IMR-90 (cell line): Measurements from ENCODE around the gene C10orf90. TPM values are rescaled to one million over a fixed set of nuclear protein-coding genes. Genes with fewer than 3 reads are reported as not detected.

Experiments
- ATAC-seq: fragments of 200-7000 bp; cut with Tn5 transposase; 2 replicates; pipeline ENCODE4 v1.9.1; 2020; ENCODE audit warnings: low read depth, mild to moderate bottlenecking, moderate library complexity
- BruUV-seq: library from RNA; stranded (reverse); fragments of 400-500 nt; replicated peaks from 2 replicates; lab custom pipeline; 2021; lab: Mats Ljungman, UMichigan
- CTCF ChIA-PET: fragments of 300-600 bp; formaldehyde crosslinking; extraction: SDS; loops from one replicate; lab custom pipeline; 2021; ENCODE audit warnings: antibody characterized with exemption; lab: Yijun Ruan, JAX
- POLR2A ChIA-PET: fragments of 300-600 bp; sonication (Branson Sonifier 250); formaldehyde crosslinking; loops from one replicate; lab custom pipeline; 2022; ENCODE audit warnings: antibody characterized with exemption; ENCODE audit not compliant: unreplicated experiment; lab: Charles Lee
- DNase-seq: peaks from one replicate; pipeline ENCODE4 v3.0.0; 2013
- H2AFZ ChIP-seq: replicated peaks from 2 replicates; pipeline ENCODE3; 2013; ENCODE audit warnings: low read length, mild to moderate bottlenecking; ENCODE audit not compliant: poor library complexity
- H2AK5ac ChIP-seq: 2 replicates; pipeline ENCODE4 v1.6.1; 2013; ENCODE audit warnings: low read depth, low read length, inconsistent platforms
- H2AK9ac ChIP-seq: replicated peaks from 2 replicates; pipeline ENCODE3; 2013; ENCODE audit warnings: mild to moderate bottlenecking, low read depth, low read length, moderate library complexity; ENCODE audit not compliant: poor library complexity
- H2BK120ac ChIP-seq: 2 replicates; pipeline ENCODE4 v1.6.1; 2013; ENCODE audit warnings: low read depth, low read length, inconsistent platforms
- H2BK15ac ChIP-seq: 3 replicates; pipeline ENCODE4 v1.6.1; 2013; ENCODE audit warnings: low read depth, low read length, inconsistent platforms
- H2BK20ac ChIP-seq: 2 replicates; pipeline ENCODE4 v1.6.1; 2013; ENCODE audit warnings: low read depth, mild to moderate bottlenecking, inconsistent platforms, low read length, moderate library complexity
- H2BK5ac ChIP-seq: 2 replicates; pipeline ENCODE4 v1.6.1; 2013; ENCODE audit warnings: mild to moderate bottlenecking, low read depth, low read length, inconsistent platforms; ENCODE audit not compliant: poor library complexity, severe bottlenecking
- H3K14ac ChIP-seq: replicated peaks from 2 replicates; pipeline ENCODE4 v1.6.1; 2013; ENCODE audit warnings: low read depth, low read length, inconsistent platforms
- H3K18ac ChIP-seq: 2 replicates; pipeline ENCODE4 v1.6.1; 2013; ENCODE audit warnings: low read depth, low read length, control low read depth
- H3K23ac ChIP-seq: 2 replicates; pipeline ENCODE4 v1.6.1; 2013; ENCODE audit warnings: low read depth, low read length, inconsistent platforms
- H3K27ac ChIP-seq: 2 replicates; pipeline ENCODE4 v1.5.1; 2013; ENCODE audit warnings: mild to moderate bottlenecking, control low read depth, low read length; ENCODE audit not compliant: insufficient read depth
- H3K27me3 ChIP-seq: 2 replicates; pipeline ENCODE4 v1.6.1; 2013; ENCODE audit warnings: low read length; ENCODE audit not compliant: control insufficient read depth, insufficient read depth
- H3K36me3 ChIP-seq: 2 replicates; pipeline ENCODE4 v1.6.1; 2013; ENCODE audit warnings: low read length, mixed read lengths; ENCODE audit not compliant: control insufficient read depth, insufficient read depth
- H3K4ac ChIP-seq: 2 replicates; pipeline ENCODE4 v1.6.1; 2013; ENCODE audit warnings: low read depth, low read length, inconsistent platforms
- H3K4me1 ChIP-seq: 2 replicates; pipeline ENCODE4 v1.6.1; 2013; ENCODE audit warnings: low read length, mixed read lengths; ENCODE audit not compliant: control insufficient read depth, insufficient read depth
- H3K4me2 ChIP-seq: 2 replicates; pipeline ENCODE4 v1.6.1; 2013; ENCODE audit warnings: low read depth, mild to moderate bottlenecking, control low read depth, low read length, moderate library complexity
- H3K4me3 ChIP-seq: 2 replicates; pipeline ENCODE4 v1.5.1; 2013; ENCODE audit warnings: low read depth, mild to moderate bottlenecking, control low read depth, low read length, moderate library complexity; ENCODE audit not compliant: insufficient read depth
- H3K56ac ChIP-seq: 2 replicates; pipeline ENCODE4 v1.6.1; 2013; ENCODE audit warnings: low read length, inconsistent platforms; ENCODE audit not compliant: insufficient read depth; ENCODE audit errors: extremely low read depth
- H3K79me1 ChIP-seq, 2 experiments: 2 replicates each; pipeline ENCODE4 v1.6.1; 2013; ENCODE audit warnings: low read length in 2 of 2, inconsistent platforms in 1 of 2, low read depth in 1 of 2
- H3K9ac ChIP-seq: 2 replicates; pipeline ENCODE4 v1.6.1; 2013; ENCODE audit warnings: low read depth, low read length, control low read depth
- H3K9me1 ChIP-seq: 2 replicates; pipeline ENCODE4 v1.6.1; 2013; ENCODE audit warnings: low read length, inconsistent platforms; ENCODE audit not compliant: insufficient read depth
- H3K9me3 ChIP-seq: 2 replicates; pipeline ENCODE4 v1.6.1; 2013; ENCODE audit warnings: low read length; ENCODE audit not compliant: control insufficient read depth, insufficient read depth
- H4K20me1 ChIP-seq: 2 replicates; pipeline ENCODE4 v1.6.1; 2013; ENCODE audit warnings: low read length, inconsistent platforms; ENCODE audit not compliant: insufficient read depth
- H4K5ac ChIP-seq: 2 replicates; pipeline ENCODE4 v1.6.1; 2013; ENCODE audit warnings: mild to moderate bottlenecking, low read depth, low read length, control low read depth
- H4K8ac ChIP-seq, 2 experiments: 2 replicates each; pipeline ENCODE4 v1.6.1; 2013; ENCODE audit warnings: low read depth in 2 of 2, low read length in 2 of 2, control low read depth in 1 of 2, inconsistent platforms in 1 of 2
- H4K91ac ChIP-seq: 2 replicates; pipeline ENCODE4 v1.6.1; 2013; ENCODE audit warnings: low read depth, low read length, inconsistent platforms; ENCODE audit not compliant: insufficient read depth
- BHLHE40 ChIP-seq: fragments of 150-350 bp; IDR thresholded peaks from 2 replicates; pipeline ENCODE4 v1.6.1; 2016; ENCODE audit warnings: mild to moderate bottlenecking, low read depth, low read length
- CHD1 ChIP-seq: IDR thresholded peaks from 2 replicates; pipeline ENCODE4 v1.6.1; 2012; ENCODE audit warnings: low read depth, low read length, improper control_type of control experiment
- CTCF ChIP-seq: conservative IDR thresholded peaks from 2 replicates; pipeline ENCODE4 v1.5.1; 2012; ENCODE audit warnings: mild to moderate bottlenecking, low read depth, low read length, improper control_type of control experiment
- MAFK ChIP-seq: IDR thresholded peaks from 2 replicates; pipeline ENCODE4 v1.6.1; 2012; ENCODE audit warnings: low read depth, low read length, improper control_type of control experiment
- MAZ ChIP-seq: IDR thresholded peaks from 2 replicates; pipeline ENCODE4 v1.6.1; 2012; ENCODE audit warnings: low read depth, mild to moderate bottlenecking, low read length, improper control_type of control experiment, moderate library complexity, borderline replicate concordance
- MXI1 ChIP-seq: IDR thresholded peaks from 2 replicates; pipeline ENCODE4 v1.6.1; 2012; ENCODE audit warnings: low read depth, mild to moderate bottlenecking, low read length, moderate library complexity, borderline replicate concordance
- NFE2L2 ChIP-seq: fragments of 150-350 bp; IDR thresholded peaks from 2 replicates; pipeline ENCODE4 v1.6.1; 2016; ENCODE audit warnings: low read depth, mild to moderate bottlenecking, low read length
- POLR2A ChIP-seq: IDR thresholded peaks from 2 replicates; pipeline ENCODE4 v1.6.1; 2012; ENCODE audit warnings: mild to moderate bottlenecking, low read depth, low read length
- RCOR1 ChIP-seq: IDR thresholded peaks from 2 replicates; pipeline ENCODE4 v1.6.1; 2012; ENCODE audit warnings: mild to moderate bottlenecking, low read length, improper control_type of control experiment; ENCODE audit not compliant: insufficient replicate concordance
- WGBS, 2 experiments: methylation state at CpG; one replicate each; pipeline versions ENCODE4 v1.1.5 to v1.1.7; 2013; ENCODE audit warnings: missing lambda C conversion rate in 2 of 2; ENCODE audit not compliant: insufficient read length in 1 of 2; ENCODE audit errors: extremely low coverage in 2 of 2; 5-methylcytosine and 5-hydroxymethylcytosine counted together
- dilution Hi-C: fragments of 300-500 bp; cut with HindIII; formaldehyde crosslinking; loops from one replicate; pipeline ENCODE4 v1.14.3; 2018; ENCODE audit warnings: low sequenced_read_pairs; ENCODE audit not compliant: unreplicated experiment
- in situ Hi-C: fragments of 300-500 bp; cut with MboI; formaldehyde crosslinking; loops from 3 replicates; pipeline ENCODE4 v1.14.3; 2019; ENCODE audit warnings: low sequenced_read_pairs, inconsistent platforms, mixed read lengths
- intact Hi-C: fragments of 100-400 bp; cut with micrococcal nuclease; formaldehyde crosslinking; loops from 2 replicates; pipeline ENCODE4 v1.10.0; 2022
- polyA plus RNA-seq, 3 experiments: library from polyadenylated mRNA; depleted of rRNA; stranded (reverse); fragments of >200 nt; gene quantifications; 2 replicates each; pipeline ENCODE4 v1.2.3, GENCODE V29; 2012; ENCODE audit warnings: low replicate concordance in 1 of 3
- total RNA-seq: library from RNA; depleted of rRNA; stranded (reverse); fragments of >200 nt; gene quantifications from 2 replicates; pipeline ENCODE4 v1.2.3, GENCODE V29; 2012

C10orf90 gene
- total and polyA plus RNA-seq, 2 of the 4 experiments (the other 2 are of a cell fraction): 0.05 to 0.18 TPM

GRCh38 chr10:126584836-126585235, 85.7 kb downstream of the C10orf90 start:
- Histone ChIP-seq H3K56ac (no peak overlapping the region), H3K9me3 (no peaks in the 10 kb centered on the region), H3K4ac (no peak overlapping the region), H3K18ac (no peak overlapping the region), H2BK15ac (no peak overlapping the region), H3K23ac (no peak overlapping the region), H2AK5ac (no peak overlapping the region), H2BK120ac (no peak overlapping the region), H2BK20ac (no peak overlapping the region), H2BK5ac (no peak overlapping the region), H3K4me3 (no peak overlapping the region), H3K14ac (no peak overlapping the region), H3K9ac (no peak overlapping the region), H3K9me1 (no peaks in the 10 kb centered on the region), H3K27me3 (peaks cover 1% of the 10 kb centered on the region), H4K8ac (no peak overlapping the region), H4K20me1 (no peaks in the 10 kb centered on the region), H4K91ac (no peak overlapping the region), H2AK9ac (no peak overlapping the region), H2AFZ (no peak overlapping the region), H3K79me1 (no peaks in the 10 kb centered on the region), H3K27ac (no peak overlapping the region), H3K4me2 (no peak overlapping the region), H3K4me1 (no peaks in the 10 kb centered on the region), H3K36me3 (no peaks in the 10 kb centered on the region), H4K5ac (no peak overlapping the region)
- TF ChIP-seq BHLHE40 (no peak), MXI1 (no peak), NFE2L2 (no peak), CHD1 (no peak), RCOR1 (no peak), MAZ (no peak), POLR2A (no peak), CTCF (no peak), MAFK (no peak)
- in situ Hi-C loops (no loop called here), intact Hi-C loops (no loop called here), dilution Hi-C loops (no loop called here)
- ATAC-seq: no peak
- ChIA-PET CTCF (no interaction called here), POLR2A (no interaction called here)
- no TSS peak for BruUV-seq
- 40% methylated on average over 2 of the region's 3 CpGs; no CpG with 5 or more reads in 1 of the 2 experiments for WGBS, 2 experiments
- DNase-seq: no peak
